ENCODE results near the gene SLC5A8. TPM values are rescaled to one million over a fixed set of nuclear protein-coding genes. Genes with fewer than 3 reads are reported as not detected.

SLC5A8 gene
- total RNA-seq, 2 experiments from 2014 or later = not detected

DNA sequence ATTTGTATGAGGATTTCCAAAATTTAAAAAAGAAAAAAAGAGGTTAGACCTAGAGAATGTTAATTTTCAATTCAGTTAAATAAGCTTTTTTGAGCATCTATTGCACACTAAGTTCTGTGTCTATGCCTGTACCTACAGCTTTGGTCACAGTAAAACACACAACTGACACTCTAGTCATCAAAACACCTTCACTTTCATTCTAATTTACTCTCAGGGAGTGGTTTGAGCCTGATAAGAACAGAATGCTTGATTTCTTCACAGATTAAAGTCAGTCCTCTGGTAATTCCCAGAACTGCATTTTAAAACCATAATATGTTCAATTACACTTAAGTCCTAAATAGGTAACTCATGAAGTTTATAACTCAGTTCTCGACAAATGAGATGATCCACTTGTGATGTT lies 9.2 kb downstream of the SLC5A8 start:
- Histone ChIP-seq H3K27ac (ENCODE audit: low read depth in 1 of 2, low read length in 2 of 2) (no peak overlapping the region), H3K9me3 (ENCODE audit: control insufficient read depth in 1 of 2, insufficient read depth in 1 of 2, low read length in 2 of 2) (no peaks in the 10 kb centered on the region), H3K36me3 (ENCODE audit: insufficient read depth, low read length) (no peaks in the 10 kb centered on the region), H3K4me1 (ENCODE audit: insufficient read depth, low read length) (no peaks in the 10 kb centered on the region), H3K4me3 (ENCODE audit: low read length) (no peak overlapping the region), H3K27me3 (ENCODE audit: control insufficient read depth in 1 of 2, insufficient read depth in 2 of 2, low read length in 2 of 2) (no peaks in the 10 kb centered on the region)
- no peak for DNase-seq
- no peak overlapping the region for H3K4me3 Mint-ChIP-seq
- peaks cover 17% of the 10 kb centered on the region for H3K27me3 Mint-ChIP-seq
- ATAC-seq (ENCODE audit: poor library complexity) = no peak
- H3K9me3 Mint-ChIP-seq = no peaks in the 10 kb centered on the region
- POLR2A ChIA-PET = no interaction called here
- intact Hi-C loops (cut with DNase I, micrococcal nuclease) = no loop called here
- TF ChIP-seq, protein P1, sequence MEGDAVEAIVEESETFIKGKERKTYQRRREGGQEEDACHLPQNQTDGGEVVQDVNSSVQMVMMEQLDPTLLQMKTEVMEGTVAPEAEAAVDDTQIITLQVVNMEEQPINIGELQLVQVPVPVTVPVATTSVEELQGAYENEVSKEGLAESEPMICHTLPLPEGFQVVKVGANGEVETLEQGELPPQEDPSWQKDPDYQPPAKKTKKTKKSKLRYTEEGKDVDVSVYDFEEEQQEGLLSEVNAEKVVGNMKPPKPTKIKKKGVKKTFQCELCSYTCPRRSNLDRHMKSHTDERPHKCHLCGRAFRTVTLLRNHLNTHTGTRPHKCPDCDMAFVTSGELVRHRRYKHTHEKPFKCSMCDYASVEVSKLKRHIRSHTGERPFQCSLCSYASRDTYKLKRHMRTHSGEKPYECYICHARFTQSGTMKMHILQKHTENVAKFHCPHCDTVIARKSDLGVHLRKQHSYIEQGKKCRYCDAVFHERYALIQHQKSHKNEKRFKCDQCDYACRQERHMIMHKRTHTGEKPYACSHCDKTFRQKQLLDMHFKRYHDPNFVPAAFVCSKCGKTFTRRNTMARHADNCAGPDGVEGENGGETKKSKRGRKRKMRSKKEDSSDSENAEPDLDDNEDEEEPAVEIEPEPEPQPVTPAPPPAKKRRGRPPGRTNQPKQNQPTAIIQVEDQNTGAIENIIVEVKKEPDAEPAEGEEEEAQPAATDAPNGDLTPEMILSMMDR (IDR thresholded peaks at IDR 0.05) = no peak
- CTCF ChIA-PET = no interaction called here
- no peak overlapping the region for H3K27ac Mint-ChIP-seq
- no peaks in the 10 kb centered on the region for H3K36me3 Mint-ChIP-seq (ENCODE audit: low read depth)
- no peaks in the 10 kb centered on the region for H3K4me1 Mint-ChIP-seq (ENCODE audit: low read depth)

DNA sequence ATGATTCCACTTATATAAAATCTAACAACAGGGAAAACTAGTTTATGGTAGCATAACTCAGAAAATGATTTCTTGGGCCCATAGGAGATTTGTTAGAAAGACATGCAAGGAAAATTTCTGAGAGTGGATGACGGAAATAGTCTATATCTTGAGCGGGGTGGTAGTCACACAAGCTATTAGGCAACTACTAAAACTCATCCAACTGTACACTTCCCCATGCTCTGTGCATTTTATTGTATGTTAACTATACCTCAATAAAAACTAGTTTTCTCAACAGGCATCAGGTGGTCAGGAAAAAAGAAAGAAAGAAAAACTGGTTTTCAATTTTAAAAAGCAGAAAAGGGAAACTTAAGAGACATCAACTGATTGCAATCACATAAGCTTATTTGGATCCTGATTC lies 9.9 kb downstream of the SLC5A8 start:
- DNase-seq (no peak), ATAC-seq (ENCODE audit: poor library complexity) (no peak)
- no peaks in the 10 kb centered on the region for H3K27me3 ChIP-seq (ENCODE audit: control insufficient read depth in 1 of 2, insufficient read depth in 2 of 2, low read length in 2 of 2)
- TF ChIP-seq, protein P1 (IDR thresholded peaks at IDR 0.05) = no peak
- ChIA-PET CTCF (no interaction called here), POLR2A (no interaction called here)
- Mint-ChIP-seq H3K27me3 (peaks cover 17% of the 10 kb centered on the region), H3K36me3 (ENCODE audit: low read depth) (no peaks in the 10 kb centered on the region), H3K9me3 (no peaks in the 10 kb centered on the region), H3K4me1 (ENCODE audit: low read depth) (no peaks in the 10 kb centered on the region), H3K4me3 (no peak overlapping the region), H3K27ac (no peak overlapping the region)
- intact Hi-C loops (cut with DNase I, micrococcal nuclease) = no loop called here
- no peaks in the 10 kb centered on the region for H3K4me1 ChIP-seq (ENCODE audit: insufficient read depth, low read length)
- H3K36me3 ChIP-seq (ENCODE audit: insufficient read depth, low read length) = no peaks in the 10 kb centered on the region
- H3K27ac ChIP-seq (ENCODE audit: low read depth in 1 of 2, low read length in 2 of 2) = no peak overlapping the region
- H3K4me3 ChIP-seq (ENCODE audit: low read length) = no peak overlapping the region
- no peaks in the 10 kb centered on the region for H3K9me3 ChIP-seq (ENCODE audit: control insufficient read depth in 1 of 2, insufficient read depth in 1 of 2, low read length in 2 of 2)

DNA sequence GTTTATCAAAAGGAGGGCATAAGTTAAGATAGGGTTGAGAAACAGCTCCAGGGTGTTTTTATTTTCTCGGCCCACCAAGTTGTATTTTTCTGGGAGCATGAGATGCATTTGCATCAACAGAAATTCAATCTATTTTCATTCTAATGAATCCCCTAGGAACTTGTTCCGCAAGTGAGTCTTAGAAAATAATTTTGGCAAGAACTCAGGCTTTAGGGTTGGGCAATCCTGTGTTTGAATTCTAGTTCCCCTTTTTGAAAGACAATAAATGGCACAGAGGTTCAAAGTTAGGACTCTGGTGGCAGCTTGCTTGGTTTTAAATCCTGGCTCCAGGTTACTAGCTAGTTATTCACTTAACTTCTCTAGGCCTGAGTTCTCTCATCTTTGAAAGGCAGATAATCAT lies 23.7 kb downstream of the SLC5A8 start:
- H3K27ac ChIP-seq (ENCODE audit: low read depth in 1 of 2, low read length in 2 of 2) = no peak overlapping the region
- ATAC-seq (ENCODE audit: poor library complexity) (no peak), DNase-seq (no peak)
- peaks cover 10% of the 10 kb centered on the region for H3K27me3 Mint-ChIP-seq
- H3K4me3 Mint-ChIP-seq = no peak overlapping the region
- no peaks in the 10 kb centered on the region for H3K4me1 ChIP-seq (ENCODE audit: insufficient read depth, low read length)
- no peaks in the 10 kb centered on the region for H3K36me3 Mint-ChIP-seq (ENCODE audit: low read depth)
- H3K4me3 ChIP-seq (ENCODE audit: low read length) = no peak overlapping the region
- H3K27me3 ChIP-seq (ENCODE audit: control insufficient read depth in 1 of 2, insufficient read depth in 2 of 2, low read length in 2 of 2) = no peaks in the 10 kb centered on the region
- no peaks in the 10 kb centered on the region for H3K36me3 ChIP-seq (ENCODE audit: insufficient read depth, low read length)
- ChIA-PET POLR2A (no interaction called here), CTCF (no interaction called here)
- no peaks in the 10 kb centered on the region for H3K9me3 ChIP-seq (ENCODE audit: control insufficient read depth in 1 of 2, insufficient read depth in 1 of 2, low read length in 2 of 2)
- H3K27ac Mint-ChIP-seq = no peak overlapping the region
- intact Hi-C loops (cut with DNase I, micrococcal nuclease) = no loop called here
- TF ChIP-seq, protein P1 (IDR thresholded peaks at IDR 0.05) = no peak
- no peaks in the 10 kb centered on the region for H3K4me1 Mint-ChIP-seq (ENCODE audit: low read depth)
- no peaks in the 10 kb centered on the region for H3K9me3 Mint-ChIP-seq

All from CD4-positive, alpha-beta T cell (primary cell).